Measurements from ENCODE around the gene NFIX. TPM values are rescaled to one million over a fixed set of nuclear protein-coding genes. Genes with fewer than 3 reads are reported as not detected.

Gene NFIX
- total RNA-seq, 2 donors from 2014 or later, result 0.75 to 0.86 TPM

GRCh38 chr19:13010992-13011652 lies 15.8 kb downstream of the NFIX start:
- no peak for ATAC-seq
- Mint-ChIP-seq H3K4me1 (peaks cover 21% of the 10 kb centered on the region), H3K27ac (peak overlapping the region; percentile 27), H3K36me3 (ENCODE audit: low read depth) (peaks cover 3% of the 10 kb centered on the region), H3K4me3 (peak overlapping the region; percentile 64), H3K27me3 (peaks cover 70% of the 10 kb centered on the region)
- H3K9me3 ChIP-seq (ENCODE audit: control insufficient read depth, low read length, poor library complexity, severe bottlenecking), result no peaks in the 10 kb centered on the region
- no peak for DNase-seq

- Mint-ChIP-seq H3K4me3 (peak overlapping the region; percentile 64), H3K4me1 (peaks cover 25% of the 10 kb centered on the region), H3K27me3 (peaks cover 74% of the 10 kb centered on the region), H3K27ac (peak overlapping the region; percentile 27), H3K36me3 (ENCODE audit: low read depth) (peaks cover 3% of the 10 kb centered on the region)
- H3K9me3 ChIP-seq (ENCODE audit: control insufficient read depth, low read length, poor library complexity, severe bottlenecking), result no peaks in the 10 kb centered on the region
- DNase-seq (no peak), ATAC-seq (no peak)
Measured at GRCh38 chr19:13011653-13012389, 16.5 kb downstream of the NFIX start.

GRCh38 chr19:13012390-13012689 lies 17.1 kb downstream of the NFIX start:
- Mint-ChIP-seq H3K4me3 (peak overlapping the region; percentile 87), H3K36me3 (ENCODE audit: low read depth) (peaks cover 3% of the 10 kb centered on the region), H3K27me3 (peaks cover 80% of the 10 kb centered on the region), H3K27ac (peak overlapping the region; percentile 91), H3K4me1 (peaks cover 26% of the 10 kb centered on the region)
- no peaks in the 10 kb centered on the region for H3K9me3 ChIP-seq (ENCODE audit: control insufficient read depth, low read length, poor library complexity, severe bottlenecking)
- no peak for ATAC-seq
- DNase-seq, result no peak

DNA sequence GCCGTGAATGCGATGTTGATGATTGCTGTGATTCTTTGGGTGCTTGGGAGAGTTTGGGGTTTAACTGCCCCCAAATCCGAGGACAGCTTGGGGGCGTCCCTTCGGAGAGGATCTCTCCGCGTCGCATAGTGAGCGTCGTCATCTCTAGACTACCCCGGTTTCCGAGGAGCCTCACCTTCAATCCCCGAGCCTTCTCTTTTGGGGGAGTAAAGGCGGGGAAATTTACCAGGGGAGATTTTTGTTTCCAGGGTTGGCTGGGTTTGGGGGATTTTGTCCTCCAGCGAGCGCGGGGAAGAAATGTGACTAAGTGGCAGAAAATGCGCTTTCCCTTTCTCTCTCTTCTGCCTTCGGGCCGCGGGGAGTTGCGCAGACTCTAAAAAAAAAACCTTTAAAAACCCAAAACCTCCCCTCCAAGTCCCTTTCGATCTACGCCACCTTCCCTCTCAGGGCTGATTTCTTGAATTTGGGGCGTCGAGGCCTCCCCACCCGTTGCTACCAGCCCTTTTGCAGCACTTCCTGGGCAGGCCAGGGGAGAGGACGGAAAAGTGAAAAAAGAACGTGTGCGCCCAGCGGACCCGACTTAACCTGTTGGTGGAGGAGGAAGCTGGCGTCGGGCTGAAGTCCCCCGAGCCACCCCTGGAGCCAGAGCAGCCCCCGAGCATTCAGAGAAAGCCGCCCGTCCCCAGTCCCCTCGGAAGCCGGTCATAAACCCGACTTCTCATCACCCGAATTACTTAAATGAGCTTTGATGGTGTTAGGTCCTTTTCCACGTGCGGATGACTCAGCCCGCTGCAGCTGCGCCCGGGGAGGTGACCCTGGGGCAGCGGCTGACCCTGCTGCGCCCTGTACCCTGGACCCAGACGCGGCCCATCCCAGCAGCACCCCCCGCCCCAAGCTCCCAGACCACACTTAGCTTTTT lies 17.7 kb downstream of the NFIX start:
- H3K4me3 Mint-ChIP-seq, result peak overlapping the region; percentile 87
- peaks cover 28% of the 10 kb centered on the region for H3K4me1 Mint-ChIP-seq
- H3K9me3 ChIP-seq (ENCODE audit: control insufficient read depth, low read length, poor library complexity, severe bottlenecking), result no peaks in the 10 kb centered on the region
- ATAC-seq (peak; percentile 56), DNase-seq (no peak)
- peak overlapping the region; percentile 91 for H3K27ac Mint-ChIP-seq
- peaks cover 5% of the 10 kb centered on the region for H3K36me3 Mint-ChIP-seq (ENCODE audit: low read depth)
- H3K27me3 Mint-ChIP-seq, result peaks cover 81% of the 10 kb centered on the region

GRCh38 chr19:13013649-13014048 lies 18.4 kb downstream of the NFIX start:
- no peak for DNase-seq
- H3K27me3 Mint-ChIP-seq, result peaks cover 79% of the 10 kb centered on the region
- peaks cover 5% of the 10 kb centered on the region for H3K36me3 Mint-ChIP-seq (ENCODE audit: low read depth)
- no peak overlapping the region for H3K27ac Mint-ChIP-seq
- H3K4me3 Mint-ChIP-seq, result peak overlapping the region; percentile 77
- H3K4me1 Mint-ChIP-seq, result peaks cover 28% of the 10 kb centered on the region
- no peak for ATAC-seq
- no peaks in the 10 kb centered on the region for H3K9me3 ChIP-seq (ENCODE audit: control insufficient read depth, low read length, poor library complexity, severe bottlenecking)

- ATAC-seq (no peak), DNase-seq (no peak)
- H3K27ac Mint-ChIP-seq, result no peak overlapping the region
- H3K4me3 Mint-ChIP-seq, result peak overlapping the region; percentile 77
- peaks cover 74% of the 10 kb centered on the region for H3K27me3 Mint-ChIP-seq
- peaks cover 5% of the 10 kb centered on the region for H3K36me3 Mint-ChIP-seq (ENCODE audit: low read depth)
- H3K9me3 ChIP-seq (ENCODE audit: control insufficient read depth, low read length, poor library complexity, severe bottlenecking), result no peaks in the 10 kb centered on the region
- H3K4me1 Mint-ChIP-seq, result peaks cover 28% of the 10 kb centered on the region
Measured at GRCh38 chr19:13014101-13014920, 19.0 kb downstream of the NFIX start.

DNA sequence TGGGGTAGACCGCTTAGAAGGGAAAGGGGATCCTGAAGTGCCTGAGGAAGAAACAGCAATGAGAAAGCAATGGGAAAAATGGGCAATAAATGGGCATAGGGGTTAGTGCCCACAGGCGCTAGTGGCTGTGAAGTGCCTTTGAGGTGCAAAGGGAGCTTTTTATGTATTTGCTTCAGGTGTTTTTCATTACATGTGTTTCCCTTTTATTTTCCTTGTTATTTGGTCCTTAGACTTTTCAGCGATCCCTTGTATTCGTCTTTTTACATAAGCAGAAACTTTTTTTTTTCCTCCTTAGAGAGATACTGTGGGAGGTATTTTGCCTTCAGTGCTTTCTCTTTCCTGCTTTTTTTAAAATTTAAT lies 19.6 kb downstream of the NFIX start:
- Mint-ChIP-seq H3K27ac (no peak overlapping the region), H3K27me3 (peaks cover 74% of the 10 kb centered on the region), H3K4me3 (peak overlapping the region; percentile 77), H3K36me3 (ENCODE audit: low read depth) (peaks cover 5% of the 10 kb centered on the region), H3K4me1 (peaks cover 28% of the 10 kb centered on the region)
- DNase-seq, result no peak
- ATAC-seq, result no peak
- H3K9me3 ChIP-seq (ENCODE audit: control insufficient read depth, low read length, poor library complexity, severe bottlenecking), result no peaks in the 10 kb centered on the region

DNA sequence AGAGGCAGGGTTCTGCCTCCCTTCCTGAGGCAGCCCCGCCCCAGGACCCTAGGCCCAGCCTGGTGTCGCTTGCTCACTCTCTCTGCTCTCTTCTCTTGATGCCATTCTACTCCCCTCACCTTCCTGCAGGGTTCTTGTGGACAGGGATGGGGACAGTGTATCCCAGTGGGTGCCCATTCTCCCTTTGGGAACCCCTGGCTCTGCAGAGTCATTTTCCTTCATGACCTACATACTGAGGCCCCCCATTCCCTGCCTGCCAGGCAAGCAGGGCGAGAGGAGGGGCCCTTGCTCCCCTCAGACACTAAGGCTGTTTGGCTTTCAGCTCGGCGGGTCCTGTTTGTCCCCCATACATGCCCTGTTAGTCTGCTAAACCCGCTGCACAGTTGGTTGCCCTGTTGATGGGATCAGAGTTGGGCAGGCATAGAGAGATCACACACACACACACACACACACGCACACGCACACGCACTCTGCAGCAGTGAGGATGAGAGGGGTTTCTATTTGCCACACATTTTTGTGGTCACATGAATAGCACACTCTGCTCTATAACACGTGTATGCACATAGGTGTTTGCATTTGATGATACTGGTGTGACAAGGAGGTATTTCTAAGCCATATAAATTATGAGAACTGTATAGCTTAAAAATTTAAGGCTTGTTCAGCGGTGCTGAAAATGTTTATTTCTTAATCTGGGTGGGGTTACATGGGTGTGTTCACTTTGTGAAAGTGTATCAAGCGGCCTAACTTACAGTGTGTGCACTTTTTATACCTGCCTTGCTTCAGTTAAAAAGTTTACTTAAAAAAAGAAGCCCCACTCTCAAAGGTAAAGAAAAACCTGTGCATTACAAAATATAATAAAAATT lies 20.3 kb downstream of the NFIX start:
- Mint-ChIP-seq H3K4me1 (peaks cover 28% of the 10 kb centered on the region), H3K27ac (no peak overlapping the region), H3K4me3 (no peak overlapping the region), H3K36me3 (ENCODE audit: low read depth) (peaks cover 5% of the 10 kb centered on the region), H3K27me3 (peaks cover 77% of the 10 kb centered on the region)
- ATAC-seq, result no peak
- no peak for DNase-seq
- H3K9me3 ChIP-seq (ENCODE audit: control insufficient read depth, low read length, poor library complexity, severe bottlenecking), result no peaks in the 10 kb centered on the region

DNA sequence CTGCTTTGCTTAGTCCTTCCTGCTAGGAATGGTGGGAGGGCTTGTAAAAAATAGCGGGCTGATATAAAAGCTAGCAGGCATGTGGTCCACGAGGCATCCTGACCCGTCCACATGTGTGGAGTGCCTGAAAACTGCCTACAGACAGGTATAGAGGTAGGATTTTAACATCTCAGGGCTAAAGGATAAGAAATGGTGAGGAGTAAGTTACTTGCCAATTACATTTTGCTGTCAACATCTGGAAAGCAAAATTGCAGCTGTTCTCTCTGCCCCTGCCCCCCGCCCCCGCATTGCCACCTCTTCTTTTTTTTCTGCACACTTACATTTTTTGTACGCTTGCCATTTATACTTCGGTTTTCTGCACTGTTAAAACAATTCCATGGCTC lies 21.0 kb downstream of the NFIX start:
- no peaks in the 10 kb centered on the region for H3K9me3 ChIP-seq (ENCODE audit: control insufficient read depth, low read length, poor library complexity, severe bottlenecking)
- DNase-seq, result no peak
- Mint-ChIP-seq H3K4me3 (no peak overlapping the region), H3K27ac (no peak overlapping the region), H3K27me3 (peaks cover 75% of the 10 kb centered on the region), H3K36me3 (ENCODE audit: low read depth) (peaks cover 5% of the 10 kb centered on the region), H3K4me1 (peaks cover 28% of the 10 kb centered on the region)
- ATAC-seq, result no peak

- Mint-ChIP-seq H3K27ac (no peak overlapping the region), H3K27me3 (peaks cover 75% of the 10 kb centered on the region), H3K4me1 (peaks cover 29% of the 10 kb centered on the region), H3K36me3 (ENCODE audit: low read depth) (peaks cover 5% of the 10 kb centered on the region), H3K4me3 (no peak overlapping the region)
- no peaks in the 10 kb centered on the region for H3K9me3 ChIP-seq (ENCODE audit: control insufficient read depth, low read length, poor library complexity, severe bottlenecking)
- no peak for DNase-seq
- no peak for ATAC-seq
Measured at GRCh38 chr19:13016628-13017305, 21.5 kb downstream of the NFIX start.

DNA sequence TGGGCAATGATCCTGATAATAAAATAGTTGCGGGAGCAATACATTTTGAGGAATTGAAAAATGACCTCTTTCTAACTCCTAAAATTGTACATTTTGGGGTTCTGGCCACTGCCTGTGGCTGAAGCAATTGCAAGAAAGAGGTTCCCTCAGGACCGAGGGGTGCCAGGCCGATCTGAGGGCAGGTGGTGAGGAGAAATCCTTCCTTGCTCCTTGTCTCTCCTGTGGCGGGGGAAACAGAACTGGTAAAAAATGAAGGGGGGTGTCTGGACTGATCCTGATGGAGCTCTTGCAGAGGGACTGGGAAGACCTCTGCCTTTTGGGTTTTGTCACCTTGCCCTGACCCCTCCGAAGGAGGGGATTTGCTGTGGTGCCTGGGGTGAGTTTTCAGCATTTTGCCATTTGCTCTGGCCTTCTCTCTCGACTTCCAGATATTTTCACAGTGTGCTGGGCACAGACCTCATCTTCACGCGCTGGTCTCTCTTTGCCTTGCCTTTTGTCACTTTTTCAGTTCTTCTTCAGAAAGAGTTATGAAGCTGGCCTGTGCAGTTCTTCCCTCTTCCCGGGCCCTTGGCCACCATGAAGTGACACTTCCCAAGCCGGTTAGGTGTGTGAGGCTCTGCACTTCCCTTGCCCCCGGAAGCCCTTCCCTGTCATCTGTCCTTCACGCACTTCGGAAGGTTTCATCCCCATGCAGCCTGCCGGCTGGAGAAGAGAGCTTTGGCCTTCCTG lies 22.2 kb downstream of the NFIX start:
- H3K27me3 Mint-ChIP-seq, result peaks cover 77% of the 10 kb centered on the region
- ATAC-seq, result no peak
- H3K27ac Mint-ChIP-seq, result no peak overlapping the region
- H3K9me3 ChIP-seq (ENCODE audit: control insufficient read depth, low read length, poor library complexity, severe bottlenecking), result no peaks in the 10 kb centered on the region
- H3K4me1 Mint-ChIP-seq, result peaks cover 30% of the 10 kb centered on the region
- DNase-seq, result no peak
- H3K36me3 Mint-ChIP-seq (ENCODE audit: low read depth), result peaks cover 5% of the 10 kb centered on the region
- H3K4me3 Mint-ChIP-seq, result no peak overlapping the region
